HS-5 (cell line): ENCODE measurements around the gene SHROOM4.

Experiments used
- DNase-seq: peaks from one replicate; pipeline ENCODE4 v3.0.0-alpha.2; 2012; ENCODE audit warnings: low read depth

SHROOM4 gene

DNA sequence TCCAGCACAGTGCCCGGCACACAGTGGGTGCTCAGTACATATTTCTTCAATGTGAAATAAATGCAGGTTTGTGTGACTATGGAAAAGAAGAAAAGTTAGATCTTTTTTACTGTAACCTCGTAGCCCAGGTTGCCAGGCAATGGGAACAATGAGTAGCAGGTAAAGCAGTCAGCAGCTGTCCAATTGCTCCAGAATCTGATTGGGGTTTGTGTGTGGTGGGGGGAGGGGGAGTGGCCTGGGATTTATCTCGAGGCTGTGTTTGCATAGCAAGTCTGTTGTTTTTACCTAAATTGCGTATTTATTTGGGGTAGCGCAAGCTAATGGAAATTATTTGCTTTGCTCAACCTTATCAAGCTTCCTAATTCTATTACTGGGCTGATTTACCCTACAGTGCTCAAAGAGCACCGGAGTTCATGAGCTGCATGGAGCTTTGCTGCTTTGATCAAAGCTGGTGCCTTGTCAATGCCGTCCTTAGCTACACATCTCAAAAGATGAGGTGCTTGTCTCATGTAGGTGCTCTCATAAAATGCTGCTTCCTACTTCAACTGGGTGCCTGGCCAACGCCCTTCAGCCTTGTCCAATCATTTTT is 198.3 kb downstream of the SHROOM4 start:
- DNase-seq: no peak

DNA sequence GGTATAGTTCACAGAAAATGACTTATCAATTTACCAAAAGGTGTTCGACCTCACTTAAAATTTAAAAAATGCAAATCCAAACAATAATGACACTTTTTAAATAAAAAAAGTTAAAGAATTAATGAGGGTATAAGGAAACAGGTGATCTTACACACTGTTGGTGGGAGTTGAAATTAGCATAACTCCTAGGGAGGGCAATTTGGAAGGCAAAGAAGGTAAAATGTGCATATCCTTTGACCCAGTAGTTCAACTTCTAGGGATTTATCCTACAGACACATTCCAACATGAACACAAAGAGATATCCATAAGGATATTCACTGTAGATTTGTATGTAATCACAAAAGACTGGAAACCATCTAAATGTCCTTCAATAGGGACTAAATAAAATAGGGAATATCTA is 199.5 kb downstream of the SHROOM4 start:
- DNase-seq: no peak

DNA sequence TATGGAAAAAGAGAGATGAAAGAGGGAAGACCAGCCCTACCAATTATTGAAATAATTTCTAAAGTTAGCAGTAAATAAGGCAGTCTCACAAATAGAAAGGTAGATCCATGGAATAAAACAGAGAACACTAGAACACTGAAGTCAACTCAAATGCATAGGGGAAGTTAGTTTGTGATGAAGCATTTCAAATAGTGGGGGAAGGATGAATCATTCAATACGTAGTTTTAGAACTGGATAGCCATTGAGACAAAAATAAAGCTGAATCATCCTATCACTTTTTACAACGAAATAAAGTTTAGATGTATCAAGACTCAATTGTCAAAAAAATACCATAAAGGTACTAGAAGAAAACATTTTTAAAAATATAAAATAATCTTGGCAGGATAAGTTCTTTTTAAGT is 200.1 kb downstream of the SHROOM4 start:
- no peak for DNase-seq

DNA sequence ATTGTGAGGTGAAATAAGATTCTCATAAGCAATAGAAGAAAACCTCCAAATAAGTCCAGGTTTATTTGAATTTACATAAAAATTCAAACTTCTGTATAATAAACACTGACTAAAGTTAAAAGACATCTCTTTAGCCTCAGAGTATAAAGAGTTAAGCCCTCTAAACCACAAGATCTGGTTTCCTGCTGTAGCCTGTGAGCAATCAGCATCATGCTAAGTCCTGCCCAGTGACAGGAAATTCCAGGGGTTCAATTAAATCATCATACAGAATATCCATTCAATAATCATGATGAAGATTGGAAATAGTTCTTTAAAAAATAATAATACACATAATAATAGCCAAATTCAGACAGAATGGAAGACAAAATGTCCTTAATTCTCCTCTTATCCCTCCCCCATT is 204.2 kb downstream of the SHROOM4 start:
- DNase-seq: peak; percentile 0

DNA sequence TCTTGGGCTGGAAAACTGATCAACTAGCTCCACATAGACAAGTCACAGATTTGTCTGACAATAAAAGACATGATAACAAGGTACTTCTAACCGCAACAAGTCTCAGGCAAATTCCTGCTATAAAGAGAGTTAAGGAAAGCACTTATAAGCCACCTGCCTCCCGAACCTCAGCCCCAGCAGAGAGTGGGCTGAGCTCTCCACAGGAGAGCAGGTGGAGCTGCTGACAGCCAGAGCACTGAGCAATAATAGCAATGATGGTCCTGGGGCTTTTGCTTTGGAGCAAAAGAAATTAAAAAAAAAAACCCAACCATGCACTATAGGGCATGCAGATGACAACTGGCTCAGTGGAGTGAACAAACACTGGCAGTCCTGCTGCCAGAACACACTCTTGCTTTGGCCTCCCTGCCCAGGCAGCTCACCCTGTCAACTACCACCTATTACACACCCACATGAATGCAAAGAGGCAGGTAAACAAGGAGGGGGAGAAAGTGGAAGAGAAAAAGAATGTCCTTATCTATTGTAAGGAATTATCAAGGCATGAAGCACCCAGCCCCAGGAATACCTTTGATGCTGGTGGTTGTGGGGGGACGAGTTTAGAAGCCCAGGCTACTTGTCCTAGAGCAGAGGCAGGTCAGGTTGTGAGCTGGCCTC is 207.6 kb downstream of the SHROOM4 start:
- DNase-seq: no peak

DNA sequence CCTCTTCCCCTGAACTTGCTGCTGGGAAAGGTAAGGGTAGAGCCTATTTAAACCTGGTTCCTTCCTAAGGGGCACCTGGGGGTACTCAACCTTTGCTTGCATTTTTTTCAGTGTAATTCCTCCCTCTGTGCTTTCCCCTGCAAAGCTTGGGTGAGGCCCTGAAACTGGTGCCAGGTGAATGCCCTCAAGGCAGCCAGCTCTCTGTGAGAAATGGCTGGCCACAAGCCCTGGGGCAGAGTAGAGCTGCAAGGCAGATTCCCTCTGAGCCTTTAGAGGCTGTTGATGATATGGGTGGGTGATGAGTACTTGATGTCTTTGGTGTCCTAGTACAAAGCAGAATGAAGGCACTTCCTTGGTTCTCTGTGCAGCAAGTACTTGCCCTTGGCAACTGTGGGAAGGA is 217.9 kb downstream of the SHROOM4 start:
- no peak for DNase-seq

DNA sequence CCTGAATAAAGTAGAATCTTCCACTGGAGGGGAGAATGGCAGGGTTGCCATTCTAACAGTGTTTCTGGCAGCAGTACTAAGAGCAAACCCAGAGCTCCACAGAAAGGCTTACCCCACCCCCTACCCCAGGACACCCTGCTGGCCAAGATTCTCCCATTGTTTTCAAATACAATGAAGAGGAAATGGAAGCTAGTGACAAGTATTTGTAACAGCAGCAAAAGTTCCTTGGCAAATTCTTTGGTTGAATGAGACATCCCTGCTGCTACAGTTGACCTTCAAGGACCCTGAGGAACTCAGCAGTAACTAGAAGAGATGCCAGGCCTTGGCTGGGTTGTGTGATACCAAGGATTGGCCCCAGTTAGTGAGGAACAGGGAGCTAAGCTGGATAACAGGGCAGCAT is 219.2 kb downstream of the SHROOM4 start:
- no peak for DNase-seq

DNA sequence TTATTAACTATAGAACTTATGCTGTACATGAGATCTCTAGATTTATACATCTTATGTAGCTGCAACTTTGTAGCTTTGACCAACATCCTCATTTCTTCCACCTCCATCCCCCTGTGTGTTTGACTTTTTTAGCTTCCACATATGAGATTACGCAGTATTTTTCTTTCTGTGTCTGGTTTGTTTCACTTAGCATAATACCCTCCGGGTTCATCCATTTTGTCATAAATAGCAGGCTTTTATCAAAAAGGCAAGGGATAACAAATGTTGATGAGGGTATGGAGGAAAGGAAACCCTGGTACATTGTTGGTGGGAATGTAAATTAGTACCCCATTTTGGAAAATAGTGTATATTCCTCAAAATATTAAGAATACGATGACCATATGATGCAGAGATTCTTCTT is 227.0 kb downstream of the SHROOM4 start:
- no peak for DNase-seq

DNA sequence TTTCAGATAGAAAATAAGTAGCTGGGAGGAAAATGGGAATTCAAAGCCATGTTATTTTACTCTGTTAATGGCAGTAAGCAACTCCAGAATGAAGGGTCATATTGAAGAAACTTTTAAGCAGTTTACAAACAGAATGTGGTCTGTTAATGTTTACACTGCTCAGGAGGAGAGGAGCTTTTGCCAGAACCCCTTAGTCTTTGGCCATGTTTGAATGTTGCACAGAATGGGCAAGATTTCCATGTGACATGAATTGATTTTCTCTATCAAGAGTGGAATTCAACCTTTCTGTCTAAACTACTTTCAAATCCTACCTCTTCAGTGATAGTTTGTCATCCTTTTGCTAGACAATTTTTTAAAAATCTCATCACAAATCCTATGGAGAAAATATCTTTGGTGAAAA is 227.6 kb downstream of the SHROOM4 start:
- no peak for DNase-seq

DNA sequence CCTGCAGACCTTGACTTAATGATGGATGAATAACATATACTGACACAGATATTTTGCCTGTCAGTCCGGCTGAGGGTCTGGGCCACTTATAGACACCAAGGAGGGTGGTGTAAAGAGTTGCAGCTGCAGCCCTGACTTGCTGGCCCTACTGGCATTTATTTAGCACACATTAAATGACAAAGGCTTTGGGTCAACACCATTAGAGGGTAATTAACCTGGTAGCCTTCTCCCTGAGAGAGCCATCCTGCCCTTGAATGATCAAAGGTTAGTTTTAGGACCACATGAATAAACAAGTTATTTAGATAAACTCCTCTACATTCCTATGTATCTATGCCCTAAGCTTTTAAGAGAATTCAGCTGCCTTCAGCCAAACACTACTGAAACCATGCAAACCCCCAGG is 232.6 kb downstream of the SHROOM4 start:
- DNase-seq: no peak

DNA sequence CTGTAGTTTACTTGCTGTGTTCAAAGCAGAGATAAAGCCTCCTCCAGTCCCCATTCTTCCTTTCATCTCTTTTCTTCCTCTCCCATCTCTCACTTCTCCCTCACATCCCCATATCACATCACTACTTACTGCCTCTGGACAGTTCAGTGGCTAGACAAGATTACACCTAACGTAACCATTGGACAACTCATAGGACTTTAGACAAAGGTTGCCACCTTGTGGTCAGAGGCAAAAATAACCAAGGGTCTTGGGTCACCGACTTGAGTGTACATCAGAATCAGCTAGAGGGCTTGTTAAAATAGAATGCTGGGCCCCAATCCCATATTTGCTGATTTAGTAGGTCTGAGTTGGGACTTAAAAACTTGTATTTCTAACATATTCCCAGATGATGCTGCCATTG is 234.0 kb downstream of the SHROOM4 start:
- no peak for DNase-seq

DNA sequence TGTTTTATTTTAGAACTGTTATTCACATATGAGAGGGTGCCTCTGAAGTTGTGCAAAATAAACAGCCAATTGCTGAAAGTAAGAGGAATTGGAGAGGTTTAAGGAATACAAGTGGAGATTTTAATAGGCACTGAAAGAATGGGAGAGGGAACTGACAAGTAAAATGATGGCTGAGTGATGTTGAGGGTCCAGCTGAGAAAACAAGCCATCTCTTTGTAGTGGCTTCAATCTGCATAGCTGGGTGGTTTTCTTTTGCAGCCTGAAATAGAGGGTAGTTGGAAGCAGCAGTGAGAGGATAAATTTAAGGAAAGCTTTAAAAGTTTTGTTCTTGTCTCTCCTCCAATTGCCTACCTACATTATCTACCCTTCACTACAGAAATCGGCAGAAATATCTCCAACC is 236.7 kb downstream of the SHROOM4 start:
- DNase-seq: no peak

DNA sequence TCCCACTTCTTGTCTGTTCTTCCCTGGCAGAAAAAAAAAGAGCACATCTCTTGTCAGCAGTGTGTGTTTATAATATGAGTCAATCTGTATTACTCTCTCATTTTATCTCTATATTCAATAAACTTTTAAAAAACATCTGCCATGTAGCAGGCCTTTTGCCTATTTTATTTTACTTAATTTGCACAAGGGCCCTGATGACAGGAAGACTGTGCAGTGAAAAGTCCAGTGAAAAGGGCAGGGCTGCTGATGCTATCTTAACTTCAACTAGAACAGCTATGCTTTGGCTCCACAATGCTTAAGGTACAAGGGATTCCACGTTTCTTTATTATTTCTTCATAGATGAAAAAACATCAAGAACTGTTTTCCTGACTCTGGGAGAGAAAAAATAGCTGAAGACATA is 246.4 kb downstream of the SHROOM4 start:
- no peak for DNase-seq

DNA sequence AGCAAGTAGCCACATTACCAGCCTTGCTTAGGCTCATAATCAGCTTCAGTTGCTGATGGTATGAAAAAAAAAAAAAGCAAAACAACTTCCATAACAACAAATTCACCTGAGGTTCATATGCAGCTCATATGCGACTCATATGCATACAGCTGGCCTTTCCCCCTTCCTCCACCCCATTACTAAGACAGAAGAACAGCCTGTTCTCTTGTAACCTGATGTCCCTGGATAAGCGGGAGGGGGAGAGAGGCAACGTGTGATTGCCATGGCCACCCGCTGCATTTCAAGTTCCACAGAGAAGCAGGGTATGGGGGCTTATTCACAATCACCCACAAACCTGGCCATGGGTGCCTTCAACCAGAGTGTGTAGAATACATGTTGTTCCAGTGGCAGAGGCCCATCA is 248.3 kb downstream of the SHROOM4 start:
- no peak for DNase-seq
